ENCODE measurements around the gene ADH4. TPM values are rescaled to one million over a fixed set of nuclear protein-coding genes. Genes with fewer than 3 reads are reported as not detected.

Gene ADH4
- total RNA-seq, 4 donors from 2014 or later: 0.57 to 8.0 (median 0.75) TPM

- Histone ChIP-seq H3K9me3 (no peaks in the 10 kb centered on the region), H3K36me3 (peaks cover 76 to 100% (median 90%) of the 10 kb centered on the region in 4 donors), H3K27ac (replicated peaks in 1 of 4) (no peak overlapping the region), H3K4me3 (no peak overlapping the region), H3K4me1 (peaks cover 4 to 44% (median 30%) of the 10 kb centered on the region in 4 donors), H3K27me3 (no peaks in the 10 kb centered on the region)
- no peak for TF ChIP-seq CTCF (IDR thresholded peaks at IDR 0.05)
- no peak for TF ChIP-seq EP300 (IDR thresholded peaks at IDR 0.05)
- no peak for TF ChIP-seq POLR2AphosphoS5 (IDR thresholded peaks at IDR 0.05)
- no peak for TF ChIP-seq POLR2A (IDR thresholded peaks at IDR 0.05; ENCODE audit: low read depth)
- no peak for DNase-seq (ENCODE audit: extremely low spot score)
- 96% methylated on average over 5 of the region's 5 CpGs for WGBS
- intact Hi-C loops (cut with DNase I): no loop called here
Observed at GRCh38 chr4:99076292-99076976, 67.7 kb downstream of the ADH4 start.

GRCh38 chr4:99074816-99075215 lies 69.3 kb downstream of the ADH4 start:
- intact Hi-C loops (cut with DNase I): no loop called here
- DNase-seq (ENCODE audit: extremely low spot score): no peak
- H3K9me3 ChIP-seq: no peaks in the 10 kb centered on the region
- H3K27ac ChIP-seq (replicated peaks in 1 of 4): no peak overlapping the region
- no peaks in the 10 kb centered on the region for H3K27me3 ChIP-seq
- H3K36me3 ChIP-seq: peaks cover 59 to 96% (median 81%) of the 10 kb centered on the region in 4 donors
- TF ChIP-seq CTCF (IDR thresholded peaks at IDR 0.05): no peak
- TF ChIP-seq POLR2AphosphoS5 (IDR thresholded peaks at IDR 0.05): peak in 1 of 2 donors; percentile 22
- H3K4me3 ChIP-seq: no peak overlapping the region
- H3K4me1 ChIP-seq: peaks cover 4 to 35% (median 25%) of the 10 kb centered on the region in 4 donors
- WGBS: 97% methylated on average over 7 of the region's 7 CpGs

Other genes with a start within 250 kb of the ADH4 start
- gene EIF4E, start 215.2 kb downstream of the ADH4 start, total RNA-seq: 10 to 100 TPM; 67.7 to 84.3 (median 76.5) TPM
- gene METAP1, start 148.6 kb downstream of the ADH4 start, total RNA-seq: 10 to 100 TPM; 38.4 to 58.1 (median 50.7) TPM
- gene ADH5, start 55.5 kb downstream of the ADH4 start, total RNA-seq: 100 to 1,000 TPM; 254 to 466 (median 421) TPM
- gene ADH6, start 74.9 kb upstream of the ADH4 start, total RNA-seq: not detected
- gene ADH1A, start 146.7 kb upstream of the ADH4 start, total RNA-seq: under 1 TPM in 2 of 4 donors, not detected in 2; 0.58 to 0.99 TPM
- 100 to 1,000 TPM; 301 to 669 (median 438) TPM for gene ADH1B, start 177.1 kb upstream of the ADH4 start, total RNA-seq
- 1 to 10 TPM; 4.0 to 6.1 (median 4.9) TPM for gene ADH1C, start 208.4 kb upstream of the ADH4 start, total RNA-seq

All from esophagus muscularis mucosa (tissue), 4 donors.